ENCODE results near the gene TSKU.
"Not testable (repeated sequence)": the region's sequence is repeated elsewhere in the genome, so short reads cannot be mapped to it uniquely, and the experiment has no call there.

DNA sequence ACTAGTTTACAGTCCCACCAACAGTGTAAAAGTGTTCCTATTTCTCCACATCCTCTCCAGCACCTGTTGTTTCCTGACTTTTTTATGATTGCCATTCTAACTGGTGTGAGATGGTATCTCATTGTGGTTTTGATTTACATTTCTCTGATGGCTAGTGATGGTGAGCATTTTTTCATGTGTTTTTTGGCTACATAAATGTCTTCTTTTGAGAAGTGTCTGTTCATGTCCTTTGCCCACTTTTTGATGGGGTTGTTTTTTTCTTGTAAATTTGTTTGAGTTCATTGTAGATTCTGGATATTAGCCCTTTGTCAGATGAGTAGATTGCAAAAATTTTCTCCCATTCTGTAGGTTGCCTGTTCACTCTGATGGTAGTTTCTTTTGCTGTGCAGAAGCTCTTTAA, 43.8 kb downstream of the TSKU start:
- not testable (repeated sequence) for TF ChIP-seq EZH2 (IDR thresholded peaks at IDR 0.05; ENCODE audit: borderline replicate concordance); CTCF (IDR thresholded peaks at IDR 0.05; ENCODE audit: poor library complexity)

Data from hepatocyte (in vitro differentiated cells).